Endothelial cell of umbilical vein (primary cell): ENCODE data around the gene RAPGEF4. TPM values are rescaled to one million over a fixed set of nuclear protein-coding genes. Genes with fewer than 3 reads are reported as not detected.
A peak's percentile ranks its signal among the peaks of the same experiment; 100 is the strongest.

Experiments
- BruUV-seq: library from RNA; stranded (reverse); fragments of 400-500 nt; replicated peaks from 2 replicates; lab custom pipeline; 2021; lab: Mats Ljungman, UMichigan
- CTCF ChIA-PET: fragments of 300-600, 350-600 bp; sonication (Branson Sonifier 250); formaldehyde crosslinking; loops from one replicate; lab custom pipeline; 2021; ENCODE audit warnings: antibody characterized with exemption, inconsistent platforms; lab: Charles Lee
- POLR2A ChIA-PET: fragments of 300-600, 350-600 bp; sonication (Branson Sonifier 250); formaldehyde crosslinking; loops from one replicate; lab custom pipeline; 2021; ENCODE audit warnings: antibody characterized with exemption, inconsistent platforms; lab: Charles Lee
- DNase-seq: peaks from one replicate; pipeline ENCODE4 v3.0.0-alpha.2; 2011; ENCODE audit warnings: low read depth, low spot score
- FAIRE-seq: peaks from 2 replicates; lab custom pipeline; 2011; peaks lifted over from hg19 to GRCh38; lab: Jason Lieb, UNC
- H2AFZ ChIP-seq: 2 replicates; pipeline ENCODE4 v1.6.0; 2012; ENCODE audit warnings: low read depth, low read length, control low read depth, inconsistent platforms
- H3K27ac ChIP-seq: 2 replicates; pipeline ENCODE4 v1.5.1; 2011; ENCODE audit warnings: low read depth, mild to moderate bottlenecking, control low read depth, low read length, moderate library complexity; ENCODE audit not compliant: insufficient read depth
- H3K27me3 ChIP-seq, 2 experiments: 2 replicates each; pipeline versions ENCODE4 v1.6.0 to v1.6.1; 2011; ENCODE audit warnings: low read length in 2 of 2, mixed read lengths in 1 of 2; ENCODE audit not compliant: control insufficient read depth in 2 of 2, insufficient read depth in 2 of 2
- H3K36me3 ChIP-seq, 2 experiments: 2 replicates in 1 of 2; 3 replicates in 1 of 2; pipeline ENCODE4 v1.5.1; 2011; ENCODE audit warnings: low read length in 2 of 2, mild to moderate bottlenecking in 1 of 2, moderate library complexity in 1 of 2; ENCODE audit not compliant: control insufficient read depth in 2 of 2, insufficient read depth in 2 of 2; ENCODE audit errors: extremely low read depth in 1 of 2
- H3K4me1 ChIP-seq: 3 replicates; pipeline ENCODE4 v1.5.1; 2011; ENCODE audit warnings: mild to moderate bottlenecking, low read length; ENCODE audit not compliant: control insufficient read depth, insufficient read depth; ENCODE audit errors: extremely low read depth
- H3K4me2 ChIP-seq: 2 replicates; pipeline ENCODE4 v1.6.1; 2011; ENCODE audit warnings: low read length, control low read depth, mixed read lengths; ENCODE audit not compliant: insufficient read depth
- H3K4me3 ChIP-seq, 3 experiments: fragments of 200-600 bp in 1 of 3; sonication (generic), shearing (Covaris generic) in 1 of 3; replicated peaks in 1 of 3; 2 replicates each; pipeline ENCODE4 v1.5.1; 2011 to 2016; ENCODE audit warnings: control low read depth in 3 of 3, low read length in 3 of 3, mild to moderate bottlenecking in 2 of 3, inconsistent platforms in 1 of 3, low read depth in 1 of 3, moderate library complexity in 1 of 3; ENCODE audit not compliant: insufficient read depth in 1 of 3
- H3K79me2 ChIP-seq: 2 replicates; pipeline ENCODE4 v1.6.0; 2012; ENCODE audit warnings: low read length, inconsistent platforms; ENCODE audit not compliant: control insufficient read depth, insufficient read depth
- H3K9ac ChIP-seq: replicated peaks from 2 replicates; pipeline ENCODE3; 2011; ENCODE audit warnings: low read length, control low read depth; ENCODE audit not compliant: insufficient read depth; ENCODE audit errors: extremely low read depth
- H3K9me1 ChIP-seq: replicated peaks from 3 replicates; pipeline ENCODE4 v1.6.0; 2011; ENCODE audit warnings: mild to moderate bottlenecking, low read length; ENCODE audit not compliant: control insufficient read depth, insufficient read depth; ENCODE audit errors: extremely low read depth
- H3K9me3 ChIP-seq: replicated peaks from 2 replicates; pipeline ENCODE4 v1.5.1; 2012; ENCODE audit warnings: low read length, inconsistent platforms; ENCODE audit not compliant: control insufficient read depth, insufficient read depth
- H4K20me1 ChIP-seq: replicated peaks from 2 replicates; pipeline ENCODE3; 2011; ENCODE audit warnings: mild to moderate bottlenecking, low read length; ENCODE audit not compliant: control insufficient read depth, insufficient read depth; ENCODE audit errors: extremely low read depth
- EZH2 ChIP-seq: IDR thresholded peaks from 2 replicates; pipeline ENCODE4 v1.6.1; 2012; ENCODE audit warnings: borderline replicate concordance, low read depth, mild to moderate bottlenecking, moderate library complexity, low read length, inconsistent platforms; ENCODE audit not compliant: severe bottlenecking
- FOS ChIP-seq: IDR thresholded peaks from 2 replicates; pipeline ENCODE4 v1.6.1; 2011; ENCODE audit warnings: mild to moderate bottlenecking, low read length, moderate library complexity, borderline replicate concordance; ENCODE audit not compliant: insufficient read depth
- GATA2 ChIP-seq: IDR thresholded peaks from 2 replicates; pipeline ENCODE4 v1.7.0; 2011; ENCODE audit warnings: low read depth, mild to moderate bottlenecking, moderate library complexity, mixed read lengths, low read length; ENCODE audit not compliant: insufficient read length, insufficient read depth
- JUN ChIP-seq: IDR thresholded peaks from 2 replicates; pipeline ENCODE4 v1.6.1; 2011; ENCODE audit warnings: borderline replicate concordance, low read depth; ENCODE audit not compliant: insufficient read length, insufficient read depth
- MYC ChIP-seq: IDR thresholded peaks from one replicate; pipeline ENCODE4 v1.6.1; 2011; ENCODE audit warnings: mild to moderate bottlenecking, low read depth, low read length
- POLR2A ChIP-seq: IDR thresholded peaks from 2 replicates; pipeline ENCODE4 v1.6.1; 2012; ENCODE audit warnings: low read depth, mild to moderate bottlenecking, control low read depth, low read length
- POLR2AphosphoS5 ChIP-seq: IDR thresholded peaks from 2 replicates; pipeline ENCODE4 v1.6.1; 2012; ENCODE audit warnings: low read depth, mild to moderate bottlenecking, control low read depth, low read length, moderate library complexity; ENCODE audit not compliant: insufficient read depth
- dilution Hi-C: fragments of 300-500 bp; cut with MboI; formaldehyde crosslinking; loops from one replicate; pipeline ENCODE4 v1.15.0; 2019; ENCODE audit warnings: low sequenced_read_pairs; ENCODE audit not compliant: extremely low pct_ligation_motif_present
- intact Hi-C: fragments of 100-400 bp; cut with micrococcal nuclease; formaldehyde crosslinking; loops from one replicate; pipeline ENCODE4 v1.10.0; 2022
- polyA plus RNA-seq, 4 experiments: library from polyadenylated mRNA; depleted of rRNA in 3 of 4; stranded (reverse) in 3 of 4; unstranded in 1 of 4; fragments of >200 nt; gene quantifications; 2 replicates each; pipeline versions ENCODE4 v1.2.1 to v1.2.3, GENCODE V29; 2011 to 2012; ENCODE audit warnings: missing spikeins in 1 of 4
- total RNA-seq: library from RNA; stranded (reverse); gene quantifications from 2 replicates; pipeline ENCODE4 v1.2.3, GENCODE V29; 2021
- TF ChIP-seq, protein P1 (sequence below): IDR thresholded peaks from 2 replicates; pipeline ENCODE4 v1.6.1; 2011; ENCODE audit not compliant: insufficient read depth, insufficient read length
- TF ChIP-seq, protein P2 (sequence below), 2 donors: IDR thresholded peaks; 1 replicate in 1 of 2; 2 replicates in 1 of 2; pipeline ENCODE4 v1.5.1; 2011; ENCODE audit warnings: low read length in 2 of 2, mild to moderate bottlenecking in 2 of 2, moderate library complexity in 2 of 2, control low read depth in 1 of 2, inconsistent platforms in 1 of 2, low read depth in 1 of 2; ENCODE audit not compliant: insufficient read depth in 1 of 2; ENCODE audit errors: extremely low read depth in 1 of 2

RAPGEF4 gene
- total and polyA plus RNA-seq, 2 donors (not counting 3 experiments of a cell fraction or from before 2014, with no cell fraction given), result 7.2 to 9.2 TPM

DNA sequence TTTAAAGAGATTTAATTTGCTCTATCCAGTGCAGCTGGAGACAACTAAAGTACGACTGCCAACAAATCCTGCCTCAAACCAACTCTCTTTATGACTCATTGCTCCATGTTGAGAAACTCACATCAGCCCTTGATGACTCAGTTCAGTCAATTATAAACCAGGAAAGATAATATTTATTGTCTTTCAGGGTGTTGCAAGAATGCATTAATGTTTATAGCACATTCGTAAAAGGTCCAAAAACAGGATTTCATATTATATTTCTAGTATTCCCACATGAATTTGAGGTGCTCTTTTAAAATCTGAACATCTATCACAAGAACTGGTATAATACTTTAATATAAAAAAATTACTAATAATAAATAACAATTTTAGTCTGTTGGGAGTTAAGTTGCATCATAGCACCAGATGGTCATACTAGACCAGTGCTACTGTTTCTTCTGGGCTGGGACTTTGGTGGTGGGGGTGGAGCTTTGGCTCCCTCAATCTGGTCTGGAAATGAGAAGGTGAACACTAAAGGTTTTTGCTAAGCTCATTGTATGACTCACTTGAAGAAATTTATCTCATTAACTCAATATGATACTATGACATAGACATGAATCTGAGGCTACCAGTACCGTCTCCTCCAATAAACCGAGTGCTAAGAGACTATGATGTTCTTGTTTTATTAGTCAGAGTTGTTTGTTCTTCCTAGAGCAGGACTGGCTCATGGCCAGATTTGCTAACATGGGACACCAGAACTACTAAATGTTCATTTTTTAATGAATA is 313.4 kb downstream of the RAPGEF4 start:
- intact Hi-C loops, result loop anchor here (1.0 kb wide), 2 partner anchors 22 to 28 kb away; no protein-coding TSS in a partner anchor
- DNase-seq (peak; percentile 91), FAIRE-seq (peak; percentile 92)
- H3K4me1 ChIP-seq, result peaks cover 18% of the 10 kb centered on the region
- H2AFZ ChIP-seq, result no peak overlapping the region
- H3K9me1 ChIP-seq, result no peaks in the 10 kb centered on the region
- peak overlapping the region; percentile 70 for H3K27ac ChIP-seq
- no peaks in the 10 kb centered on the region for H4K20me1 ChIP-seq
- H3K36me3 ChIP-seq, result peaks cover 0 to 3% of the 10 kb centered on the region in 2 experiments
- dilution Hi-C loops, result no loop called here
- peak overlapping the region; percentile 71 for H3K4me2 ChIP-seq
- peak overlapping the region; percentile 14 for H3K9ac ChIP-seq
- H3K79me2 ChIP-seq, result no peaks in the 10 kb centered on the region
- TF ChIP-seq EZH2 (no peak), GATA2 (peak; percentile 36), FOS (peak; percentile 96), JUN (peak; percentile 99), POLR2AphosphoS5 (peak; percentile 29), POLR2A (no peak), MYC (no peak)
- TF ChIP-seq, protein P1, sequence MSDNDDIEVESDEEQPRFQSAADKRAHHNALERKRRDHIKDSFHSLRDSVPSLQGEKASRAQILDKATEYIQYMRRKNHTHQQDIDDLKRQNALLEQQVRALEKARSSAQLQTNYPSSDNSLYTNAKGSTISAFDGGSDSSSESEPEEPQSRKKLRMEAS, result no peak
- TF ChIP-seq, protein P2, sequence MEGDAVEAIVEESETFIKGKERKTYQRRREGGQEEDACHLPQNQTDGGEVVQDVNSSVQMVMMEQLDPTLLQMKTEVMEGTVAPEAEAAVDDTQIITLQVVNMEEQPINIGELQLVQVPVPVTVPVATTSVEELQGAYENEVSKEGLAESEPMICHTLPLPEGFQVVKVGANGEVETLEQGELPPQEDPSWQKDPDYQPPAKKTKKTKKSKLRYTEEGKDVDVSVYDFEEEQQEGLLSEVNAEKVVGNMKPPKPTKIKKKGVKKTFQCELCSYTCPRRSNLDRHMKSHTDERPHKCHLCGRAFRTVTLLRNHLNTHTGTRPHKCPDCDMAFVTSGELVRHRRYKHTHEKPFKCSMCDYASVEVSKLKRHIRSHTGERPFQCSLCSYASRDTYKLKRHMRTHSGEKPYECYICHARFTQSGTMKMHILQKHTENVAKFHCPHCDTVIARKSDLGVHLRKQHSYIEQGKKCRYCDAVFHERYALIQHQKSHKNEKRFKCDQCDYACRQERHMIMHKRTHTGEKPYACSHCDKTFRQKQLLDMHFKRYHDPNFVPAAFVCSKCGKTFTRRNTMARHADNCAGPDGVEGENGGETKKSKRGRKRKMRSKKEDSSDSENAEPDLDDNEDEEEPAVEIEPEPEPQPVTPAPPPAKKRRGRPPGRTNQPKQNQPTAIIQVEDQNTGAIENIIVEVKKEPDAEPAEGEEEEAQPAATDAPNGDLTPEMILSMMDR (IDR thresholded peaks at IDR 0.05; ENCODE audit: extremely low read depth in 1 of 2, insufficient read depth in 1 of 2, low read depth in 1 of 2, low read length in 2 of 2), result no peak
- POLR2A ChIA-PET, result no interaction called here
- H3K4me3 ChIP-seq, result peak overlapping the region in 1 of 3 experiments; percentile 1
- no peaks in the 10 kb centered on the region for H3K9me3 ChIP-seq
- no TSS peak for BruUV-seq
- CTCF ChIA-PET, result interaction anchor here (0.6 to 3.3 kb wide), 6 partner anchors 8 to 160 kb away, joined by 3 to 12 read pairs (median 4); partner anchors contain the start of gene MAP3K20
- no peaks in the 10 kb centered on the region for H3K27me3 ChIP-seq
